DMS79 (cell line): ENCODE results near the gene MAPKAP1.
A peak's percentile ranks its signal among the peaks of the same experiment; 100 is the strongest.

Source experiments
- DNase-seq: peaks from one replicate; lab custom pipeline; 2025; lab: John Stamatoyannopoulos, UW

Gene MAPKAP1

DNA sequence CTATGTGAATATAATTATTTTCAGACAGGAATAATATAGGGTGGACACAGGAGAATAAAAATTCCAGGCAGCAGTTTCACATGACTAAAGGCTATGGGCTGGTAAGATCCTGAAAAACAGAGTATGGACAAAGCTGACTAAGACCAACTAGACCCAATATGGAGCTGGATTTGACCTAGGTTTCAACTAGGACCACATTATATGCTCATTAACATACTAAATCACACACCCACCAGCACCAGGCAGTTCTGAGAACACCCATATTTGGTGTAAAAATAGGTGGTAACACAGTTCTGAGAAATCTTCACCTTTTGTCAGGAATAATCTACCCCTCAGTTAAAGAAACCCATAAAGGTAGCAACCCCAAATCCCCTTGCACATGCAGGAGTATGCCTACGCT lies 64.7 kb downstream of the MAPKAP1 start:
- no peak for DNase-seq

DNA sequence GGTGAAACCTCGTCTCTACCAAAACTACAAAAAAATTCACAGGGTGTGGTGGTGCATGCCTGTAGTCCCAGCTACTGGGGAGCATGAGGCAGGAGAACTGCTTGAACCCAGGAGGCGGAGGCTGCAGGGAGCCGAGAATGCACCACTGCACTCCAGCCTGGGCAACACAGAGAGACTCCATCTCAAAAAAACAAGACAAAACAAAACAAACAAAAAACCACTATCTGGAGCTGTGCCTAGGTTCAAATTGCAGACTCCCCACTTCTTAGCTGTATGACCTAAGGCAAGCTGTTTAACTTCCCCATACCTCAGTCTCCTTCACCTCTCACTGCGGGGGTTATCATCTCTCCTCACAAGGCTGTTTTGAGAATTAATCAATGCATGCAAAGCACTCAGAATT lies 68.0 kb downstream of the MAPKAP1 start:
- DNase-seq: no peak

DNA sequence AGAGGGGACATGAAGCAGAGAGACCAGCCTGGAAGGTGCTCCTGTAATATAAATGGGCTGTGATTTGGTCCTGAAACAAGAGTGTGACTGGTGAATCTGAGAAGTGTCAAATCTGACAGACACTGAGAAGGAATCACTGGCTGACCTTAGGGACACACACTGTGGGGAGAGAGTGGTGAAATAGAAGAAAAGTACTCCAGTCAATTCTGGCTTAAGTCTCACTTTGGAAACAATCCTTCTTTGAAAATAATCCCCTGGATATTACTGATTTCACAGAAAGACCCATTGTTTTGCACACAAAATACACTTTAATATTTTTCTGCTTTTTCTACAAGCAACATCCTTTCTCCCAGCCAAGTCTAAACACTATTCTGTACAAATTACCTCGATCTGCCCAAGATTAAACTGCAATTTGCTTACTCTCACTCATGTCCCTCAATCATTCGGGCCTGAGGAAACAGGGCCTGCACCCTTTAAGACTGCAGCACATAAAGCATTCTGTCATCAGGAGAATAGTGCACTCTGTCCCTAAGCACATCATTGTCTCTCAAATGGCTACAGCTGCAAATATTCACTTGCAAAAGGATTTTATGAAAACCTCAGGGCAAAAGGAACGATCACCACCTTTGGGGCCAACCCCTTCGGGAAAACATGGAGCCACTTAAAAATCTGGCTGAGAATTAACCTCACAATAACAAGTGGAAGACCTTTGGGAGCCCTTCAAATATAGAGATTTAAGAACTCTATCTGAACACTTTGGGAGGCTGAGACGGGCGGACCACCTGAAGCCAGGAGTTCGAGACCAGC lies 68.6 kb downstream of the MAPKAP1 start:
- no peak for DNase-seq

DNA sequence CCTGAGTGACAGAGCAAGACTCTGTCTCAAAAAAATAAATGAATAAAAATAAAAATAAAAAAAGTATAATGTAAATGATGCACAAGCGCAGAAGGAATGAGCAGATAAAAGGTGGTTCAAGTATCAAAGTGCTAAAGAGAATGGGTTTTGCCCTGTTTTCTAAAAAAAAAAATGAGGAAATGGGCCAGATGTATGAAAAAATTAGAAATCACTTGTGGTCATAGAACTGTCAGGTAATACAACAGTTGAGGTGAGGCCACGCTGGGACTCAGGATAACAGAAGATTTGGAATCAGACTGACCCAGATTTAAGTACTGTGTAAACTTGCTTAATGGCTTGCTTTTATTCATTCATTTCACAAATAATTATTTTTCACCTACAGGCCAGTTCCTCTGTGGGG lies 69.8 kb downstream of the MAPKAP1 start:
- DNase-seq: no peak

DNA sequence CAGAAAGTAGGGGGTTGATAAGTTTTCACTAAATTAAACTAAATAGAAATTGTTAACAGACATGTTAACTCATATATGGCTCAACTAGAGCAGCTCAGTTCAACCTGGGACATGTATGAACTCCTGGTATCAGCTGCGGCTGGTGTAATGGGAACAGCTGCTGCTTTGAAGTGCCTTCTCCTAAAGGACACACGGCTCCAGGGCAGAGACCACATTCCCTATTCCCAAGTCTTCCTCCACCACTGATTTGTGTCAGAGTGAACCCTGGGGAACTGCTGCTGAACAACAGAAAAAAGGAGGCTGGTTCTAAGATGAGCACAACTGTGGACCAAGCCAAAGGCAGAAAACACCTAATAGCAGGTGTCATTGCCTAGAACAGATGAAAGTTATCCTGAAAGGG lies 71.1 kb downstream of the MAPKAP1 start:
- DNase-seq: no peak

DNA sequence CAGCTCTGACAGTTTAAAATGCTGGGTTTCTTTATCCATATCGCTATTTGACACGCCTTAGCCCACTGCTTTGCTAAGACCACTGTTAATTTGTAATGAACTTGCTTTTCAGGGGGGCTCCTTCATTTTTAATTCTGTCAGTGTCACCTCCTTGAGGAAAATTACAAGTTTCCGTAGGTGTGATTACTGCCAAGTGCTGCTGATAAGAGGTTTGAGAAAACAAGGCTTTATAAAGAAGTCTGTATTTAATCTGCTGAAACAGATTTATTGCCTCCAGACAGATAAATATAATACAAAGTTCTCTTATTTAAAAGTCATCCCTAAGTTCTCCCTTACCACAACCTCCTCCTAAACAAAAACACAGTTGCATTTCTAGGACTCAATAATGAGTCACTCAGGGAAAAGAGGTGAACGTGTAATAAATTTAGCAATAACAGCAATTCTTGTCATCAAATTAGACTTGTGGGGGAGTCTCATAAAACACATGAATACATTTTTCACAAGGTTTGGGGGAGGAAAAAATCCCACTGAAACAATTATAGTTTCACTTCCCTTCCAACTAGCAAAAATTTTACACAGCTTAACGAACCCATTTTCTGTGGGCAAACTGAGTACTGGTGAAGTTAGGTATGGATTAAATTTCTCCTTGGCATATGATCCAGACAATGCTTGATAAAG lies 72.8 kb downstream of the MAPKAP1 start:
- no peak for DNase-seq

DNA sequence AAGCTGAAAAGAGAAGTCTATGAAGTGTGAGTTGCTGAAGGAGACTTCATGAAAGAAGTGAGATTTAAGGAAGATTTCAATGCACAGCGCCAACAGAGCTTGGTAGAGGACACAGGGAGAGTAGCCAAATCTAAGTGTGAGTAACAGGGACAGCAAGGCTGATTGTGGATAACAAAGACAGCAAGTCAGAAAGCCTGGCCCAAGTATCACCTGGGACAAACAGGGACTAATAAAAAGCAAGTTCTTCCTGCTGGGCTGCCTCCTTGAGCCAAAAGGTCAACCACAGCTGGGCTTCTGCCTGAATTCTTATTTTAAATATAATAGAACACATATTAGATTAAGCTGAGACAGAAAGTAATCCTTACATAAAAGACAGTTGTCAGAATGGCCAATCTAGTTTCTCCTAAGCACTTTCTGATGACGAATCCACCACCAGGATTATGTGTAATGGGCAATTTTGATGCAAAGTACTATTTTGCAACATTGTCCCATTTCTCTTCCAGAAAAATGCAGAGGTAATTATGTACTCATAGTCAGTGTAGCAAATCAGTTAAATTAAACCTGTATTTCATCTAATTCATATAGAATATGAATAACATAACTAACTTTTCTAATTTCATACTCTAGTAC lies 73.8 kb downstream of the MAPKAP1 start:
- no peak for DNase-seq

DNA sequence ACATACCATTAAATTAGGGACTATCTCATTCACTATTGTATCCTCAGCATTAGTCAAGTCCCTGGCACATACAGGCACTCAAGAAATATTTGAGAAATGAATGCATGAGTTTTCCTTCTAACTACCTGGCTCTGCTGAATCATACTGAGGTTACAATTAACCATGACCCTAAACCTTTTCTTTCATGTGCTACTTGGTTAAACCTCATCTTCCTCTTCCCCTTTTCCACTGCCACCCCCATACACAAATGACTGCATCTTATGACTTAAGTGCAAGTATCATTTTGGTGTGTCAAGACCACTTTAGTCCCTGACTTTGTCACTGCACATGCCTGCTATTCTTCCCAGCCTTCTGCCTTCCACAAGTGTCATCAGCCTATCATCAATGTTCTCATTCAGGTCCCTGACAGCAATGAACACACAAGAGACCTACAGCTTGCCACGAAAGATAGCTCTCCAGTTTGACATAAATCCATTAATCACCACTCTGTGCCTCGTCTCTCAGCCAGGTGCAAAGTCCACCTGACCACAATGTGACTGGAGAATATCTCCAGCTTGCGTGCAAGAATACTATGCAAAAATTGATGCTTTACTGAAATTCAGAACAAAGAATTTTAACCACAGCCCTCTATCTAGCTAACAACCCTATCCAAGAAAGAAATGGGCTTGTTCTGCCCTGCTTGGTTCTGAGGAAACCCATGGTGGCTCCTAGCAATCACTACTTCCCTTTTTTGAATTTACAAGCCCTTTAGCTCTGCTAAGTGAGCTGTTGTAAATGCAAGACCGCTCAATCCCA lies 74.5 kb downstream of the MAPKAP1 start:
- DNase-seq: peak; percentile 15

DNA sequence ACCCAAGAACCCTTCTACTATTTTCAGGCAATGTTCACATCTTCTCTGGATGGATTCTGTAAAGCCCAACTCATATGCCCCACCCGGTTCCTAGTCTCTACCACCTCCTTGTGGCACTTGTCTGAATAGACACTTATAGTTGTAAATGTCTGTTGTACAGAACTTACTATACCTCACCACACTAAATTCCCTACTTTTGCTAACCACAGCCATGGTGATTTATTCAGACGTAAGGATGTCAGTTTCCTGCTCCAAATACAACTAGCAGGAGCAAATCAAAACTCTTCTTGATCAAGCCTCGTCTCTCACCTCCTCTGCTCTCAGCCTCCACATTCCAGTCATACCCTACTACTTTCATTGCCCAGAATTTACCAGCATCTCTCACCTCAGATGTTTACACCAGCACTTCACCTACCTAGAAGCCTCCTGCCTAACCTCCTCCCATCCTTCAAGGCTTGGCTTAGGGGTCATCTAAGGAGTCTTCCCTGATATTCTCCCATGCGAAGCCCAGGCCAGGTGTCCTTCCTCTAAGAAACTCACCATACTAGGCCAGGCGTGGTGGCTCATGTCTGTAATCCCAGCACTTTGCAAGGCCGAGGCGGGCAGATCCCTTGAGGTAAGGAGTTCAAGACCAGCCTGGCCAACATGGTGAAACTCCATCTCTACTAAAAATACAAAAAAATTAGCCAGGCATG lies 75.5 kb downstream of the MAPKAP1 start:
- DNase-seq: no peak

DNA sequence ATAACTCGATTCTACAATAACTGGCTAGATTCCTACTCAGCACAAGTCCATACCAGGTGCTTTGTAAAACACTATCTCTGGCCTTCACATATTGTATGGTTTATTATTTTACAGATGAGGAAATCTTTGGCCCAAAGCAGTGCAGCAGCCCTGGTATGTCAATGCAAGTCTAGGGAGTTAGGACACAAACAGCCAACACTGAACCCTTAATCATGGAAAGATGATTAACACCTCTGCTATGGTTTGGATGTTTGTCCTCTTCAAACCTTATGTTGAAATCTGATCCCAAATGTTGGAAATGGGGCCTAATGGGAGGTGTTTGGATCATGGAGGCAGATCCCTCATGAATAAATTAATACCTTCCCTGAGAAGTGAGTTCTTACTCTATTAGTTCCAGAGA lies 76.6 kb downstream of the MAPKAP1 start:
- DNase-seq: no peak

DNA sequence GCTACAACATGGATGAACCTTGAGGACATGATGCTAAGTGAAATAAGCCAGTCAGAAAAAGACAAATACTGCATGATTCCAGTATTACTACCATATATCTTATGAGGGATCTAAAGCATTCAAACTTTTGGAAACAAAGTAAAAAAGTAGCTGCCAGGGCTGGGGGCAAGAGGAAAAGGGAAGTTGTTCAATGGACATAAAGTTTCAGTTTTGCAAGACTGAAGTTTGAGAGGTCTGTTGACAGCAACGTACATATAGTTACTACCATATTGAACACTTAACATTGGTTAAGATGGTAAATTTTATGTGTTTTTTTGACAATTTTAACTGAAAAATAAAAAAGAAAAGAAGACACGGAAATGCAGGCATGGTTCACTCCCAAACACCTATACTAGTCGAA lies 77.6 kb downstream of the MAPKAP1 start:
- DNase-seq: no peak

DNA sequence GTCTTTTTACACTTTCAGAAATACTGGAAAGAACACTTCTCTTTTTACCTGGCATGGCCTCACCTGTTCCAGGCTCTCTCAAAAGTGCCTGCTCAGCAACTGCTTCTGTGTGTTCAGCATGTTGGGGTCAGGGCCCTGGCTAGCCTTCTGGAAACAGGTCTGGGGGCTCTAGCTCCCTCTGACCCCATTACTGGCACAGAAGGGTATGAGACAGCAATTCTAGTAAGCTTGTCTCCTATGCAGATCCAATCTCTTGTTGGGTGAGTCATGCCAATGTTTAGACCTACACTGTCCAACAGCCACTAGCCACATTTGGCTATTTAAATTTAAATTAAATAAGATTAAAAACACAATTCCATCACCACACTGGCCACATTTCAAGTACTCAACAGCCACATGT lies 80.8 kb downstream of the MAPKAP1 start:
- no peak for DNase-seq

DNA sequence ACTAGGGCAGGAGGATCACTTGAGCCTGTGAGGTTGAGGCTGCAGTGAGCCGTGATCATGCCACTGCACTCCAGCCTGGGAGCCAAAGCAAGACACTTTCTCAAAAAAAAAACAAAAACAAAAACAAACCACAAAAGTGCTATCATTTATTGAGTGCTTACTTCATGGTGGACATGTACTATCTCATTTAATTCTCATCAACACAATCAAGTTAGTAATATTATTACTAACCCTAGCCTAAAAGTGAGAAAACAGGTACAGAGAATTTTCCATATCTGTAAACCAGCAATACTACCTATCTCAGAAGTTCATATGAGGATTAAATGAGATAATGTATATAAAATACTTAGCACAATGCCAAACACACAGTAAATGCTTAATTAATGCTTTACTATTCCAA lies 85.8 kb downstream of the MAPKAP1 start:
- no peak for DNase-seq

DNA sequence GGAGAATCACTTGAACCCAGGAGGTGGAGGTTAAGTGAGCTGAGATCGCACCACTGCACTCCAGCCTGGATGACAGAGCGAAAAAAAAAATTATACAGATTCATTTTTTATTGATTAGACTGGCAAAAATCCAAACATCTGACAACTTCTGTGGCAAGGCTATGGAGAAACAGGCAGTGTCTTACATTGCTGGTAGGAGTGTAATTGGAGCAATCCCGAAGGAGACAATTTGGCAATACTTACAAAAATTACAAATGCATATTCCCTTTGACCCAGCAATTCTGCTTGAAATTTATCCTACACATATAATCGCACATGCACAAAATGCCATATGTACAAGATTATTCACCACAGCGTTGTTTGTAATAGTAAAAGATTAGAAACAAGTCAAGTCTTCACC lies 86.8 kb downstream of the MAPKAP1 start:
- DNase-seq: no peak

DNA sequence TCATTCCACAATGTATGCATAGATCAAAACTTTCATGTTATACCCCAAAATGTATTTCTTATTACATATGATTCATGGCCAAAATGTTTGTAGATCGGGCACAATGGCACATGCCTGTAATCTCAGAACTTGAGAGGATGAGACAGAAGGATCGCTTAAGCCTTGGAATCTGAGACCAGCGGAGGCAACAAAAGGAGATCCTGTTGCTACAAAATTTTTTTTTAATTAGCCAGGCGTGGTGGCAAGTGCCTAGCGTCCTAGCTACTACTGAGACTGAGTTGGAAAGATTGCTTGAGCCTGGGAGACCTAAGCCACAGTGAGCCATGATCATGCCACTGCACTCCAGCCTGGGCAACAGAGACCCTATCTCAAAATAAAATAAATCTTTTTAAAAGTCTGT lies 89.9 kb downstream of the MAPKAP1 start:
- no peak for DNase-seq

DNA sequence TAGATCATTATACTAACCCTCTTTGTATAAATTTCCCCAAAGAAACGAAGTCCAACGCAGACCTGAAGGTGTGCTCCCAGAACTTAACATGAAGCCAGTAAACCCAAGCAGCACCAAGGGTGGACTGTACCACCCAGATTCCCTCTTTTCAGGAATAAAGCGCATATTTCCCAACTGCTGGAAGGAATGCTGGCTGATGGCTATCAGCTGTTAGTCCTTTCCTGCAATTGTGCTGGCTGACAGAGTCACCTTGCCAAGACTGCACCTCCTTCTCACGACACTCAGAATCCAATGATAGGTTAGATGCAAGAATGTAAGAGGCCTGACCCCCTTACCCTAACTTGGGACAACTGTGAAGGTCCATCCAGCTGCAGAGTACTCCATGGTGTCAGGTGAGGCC lies 93.9 kb downstream of the MAPKAP1 start:
- no peak for DNase-seq

DNA sequence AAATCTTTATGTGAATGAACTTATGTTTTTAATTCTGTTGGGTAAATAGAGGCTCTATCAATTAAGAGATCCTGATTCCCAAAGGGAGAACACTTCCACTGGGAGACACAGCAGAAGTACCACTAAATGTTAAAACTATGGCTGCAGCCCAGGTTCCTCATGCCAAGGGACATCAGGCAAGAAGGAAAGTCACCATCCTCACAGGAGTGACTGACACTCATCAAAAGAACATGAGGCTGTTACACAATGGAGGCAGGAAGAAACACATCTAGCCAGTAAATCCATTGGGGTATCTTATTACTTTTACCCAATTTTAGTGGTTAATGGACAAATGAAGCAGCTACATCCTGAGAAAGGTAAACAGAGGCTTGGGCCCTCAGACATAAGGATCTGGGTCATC lies 94.4 kb downstream of the MAPKAP1 start:
- no peak for DNase-seq

DNA sequence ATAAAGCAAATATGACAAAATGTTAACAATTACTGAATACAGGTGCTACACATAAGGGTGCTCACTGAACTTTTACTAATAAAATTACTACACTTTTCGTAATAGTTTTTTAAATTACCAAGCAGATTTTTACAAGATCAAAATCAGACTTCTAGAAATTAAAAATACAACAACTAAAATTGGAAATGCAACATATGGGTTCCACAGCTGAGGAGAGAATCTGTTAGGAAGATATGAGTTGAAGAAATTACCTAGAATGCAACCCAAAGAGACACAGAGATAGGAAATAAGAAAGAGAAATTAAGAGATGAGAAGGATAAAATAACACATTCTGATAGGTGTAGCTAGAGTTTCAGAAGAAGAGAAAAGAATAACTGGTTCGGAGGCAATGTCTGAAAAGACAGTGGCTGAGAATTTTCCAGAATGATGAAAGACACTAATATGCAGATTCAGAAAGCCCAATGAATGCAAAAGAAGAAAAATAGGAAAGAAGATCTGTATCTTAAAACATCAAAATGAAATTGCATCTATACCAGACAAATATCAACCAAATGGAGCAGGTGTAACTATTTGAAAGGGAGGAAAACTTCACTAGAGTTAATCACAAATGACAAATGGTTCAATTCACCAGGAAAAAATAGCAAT lies 95.8 kb downstream of the MAPKAP1 start:
- DNase-seq: no peak

DNA sequence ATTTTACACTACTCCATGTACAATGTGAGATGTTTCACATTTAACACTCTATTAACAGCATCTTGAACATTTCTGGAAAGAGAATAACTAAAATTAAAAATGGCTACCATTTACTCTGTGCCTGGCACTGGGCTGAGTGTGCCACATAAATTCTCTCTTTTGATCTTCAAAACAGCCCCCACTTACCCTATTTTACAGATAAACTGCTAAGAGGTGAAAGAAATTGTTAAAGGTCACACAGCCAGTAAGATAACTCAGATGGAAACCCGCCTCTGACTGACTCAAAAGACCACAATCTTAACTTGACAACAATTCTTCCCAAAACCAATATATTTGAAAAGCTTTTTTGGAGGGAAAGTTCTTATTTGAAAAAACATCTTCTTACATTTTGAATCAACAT lies 97.3 kb downstream of the MAPKAP1 start:
- DNase-seq: no peak

DNA sequence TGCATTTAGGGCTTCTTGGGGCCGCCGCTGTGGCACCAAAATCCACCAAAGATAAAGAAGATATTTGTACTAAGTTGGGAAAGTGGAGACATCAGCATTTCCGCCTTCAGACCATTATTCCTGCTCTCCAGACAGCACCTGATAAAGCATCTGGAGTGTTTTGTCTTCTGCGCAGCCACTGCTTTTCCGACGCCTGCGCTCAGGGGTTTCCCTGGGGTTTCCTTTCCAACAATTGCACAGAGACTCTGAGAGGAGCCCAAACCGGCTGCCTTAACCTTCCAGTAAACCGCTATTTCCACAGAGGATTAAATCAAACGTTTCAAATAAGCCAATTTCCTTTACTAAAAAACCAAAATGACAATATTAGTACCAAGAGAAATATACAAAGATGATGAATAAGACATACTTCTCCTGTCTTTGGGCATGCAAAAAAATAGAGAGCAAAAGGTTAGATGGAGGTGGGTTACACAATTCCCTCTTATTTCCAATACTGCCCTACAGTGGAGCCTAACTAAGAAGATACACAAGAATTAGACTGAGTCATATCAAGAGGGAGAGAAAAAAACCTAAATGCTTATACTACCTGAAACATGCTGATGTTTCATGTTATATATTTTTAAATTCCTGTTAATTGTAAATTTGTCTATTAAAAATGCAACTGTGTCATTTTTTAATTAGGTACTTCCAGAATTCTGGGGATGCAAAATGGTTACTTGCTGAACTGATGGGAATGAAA lies 98.4 kb downstream of the MAPKAP1 start:
- DNase-seq: no peak

DNA sequence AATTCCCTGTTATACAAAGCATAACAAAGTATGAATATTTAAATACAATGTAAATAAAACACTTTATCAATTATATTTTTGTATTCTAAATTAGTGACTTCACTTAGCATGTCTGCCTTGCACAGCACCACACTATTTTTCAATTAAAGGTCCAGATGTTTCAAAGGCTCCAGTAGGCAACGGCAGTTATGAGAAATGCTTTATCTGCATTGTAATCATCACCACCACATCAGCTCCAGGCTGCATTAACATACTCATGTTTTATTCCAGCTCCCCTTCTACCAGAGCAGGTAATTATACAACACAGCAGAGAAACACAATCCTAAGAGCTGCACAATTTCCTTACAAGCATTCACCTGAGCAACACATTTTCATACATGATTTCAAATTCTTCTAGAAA lies 102.8 kb downstream of the MAPKAP1 start:
- no peak for DNase-seq
